ENCODE data around the gene NPR2.

Gene NPR2

DNA sequence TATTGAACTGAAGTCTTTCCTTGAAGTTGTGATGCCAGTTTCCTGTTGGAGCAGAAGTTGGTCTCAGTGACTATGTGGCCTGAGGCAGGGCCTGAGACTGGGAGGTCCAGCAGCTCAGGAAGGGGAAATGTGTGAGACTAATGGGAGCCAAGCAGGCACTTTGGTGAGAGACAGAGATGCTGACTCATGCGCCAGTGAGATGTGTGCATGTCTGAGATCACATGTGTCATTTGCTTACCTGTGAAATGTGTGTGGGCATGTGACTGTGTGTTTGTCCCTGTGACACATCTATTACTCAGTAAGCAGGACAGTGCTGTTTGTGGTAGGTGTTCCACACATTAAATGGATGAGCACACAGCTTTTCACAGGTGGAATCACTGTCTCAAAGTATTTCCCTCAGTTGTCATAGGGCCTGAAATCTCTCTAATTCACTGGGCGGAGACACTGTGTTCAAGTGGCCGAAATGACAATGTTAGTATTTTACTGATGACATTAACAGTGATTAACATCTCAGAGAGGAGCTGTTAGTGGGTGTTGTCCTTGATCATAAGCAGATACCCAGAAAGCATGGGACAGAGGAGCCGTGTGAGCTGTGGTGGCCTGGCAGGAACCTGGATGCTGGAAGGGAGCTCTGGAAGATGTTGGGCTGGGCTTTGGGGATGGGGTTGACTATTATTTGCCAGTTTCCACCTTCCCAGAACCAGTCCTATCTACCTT lies 7.4 kb downstream of the NPR2 start:
- FAIRE-seq (peak; percentile 77), DNase-seq (ENCODE audit: low spot score) (peak; percentile 46)

GRCh38 chr9:35800530-35800929 lies 9.1 kb downstream of the NPR2 start:
- FAIRE-seq (no peak), DNase-seq (ENCODE audit: low spot score) (no peak)

GRCh38 chr9:35801328-35802128 lies 10.1 kb downstream of the NPR2 start:
- FAIRE-seq (no peak), DNase-seq (ENCODE audit: low spot score) (no peak)

GRCh38 chr9:35806101-35806500 lies 14.7 kb downstream of the NPR2 start:
- FAIRE-seq (no peak), DNase-seq (ENCODE audit: low spot score) (no peak)

DNA sequence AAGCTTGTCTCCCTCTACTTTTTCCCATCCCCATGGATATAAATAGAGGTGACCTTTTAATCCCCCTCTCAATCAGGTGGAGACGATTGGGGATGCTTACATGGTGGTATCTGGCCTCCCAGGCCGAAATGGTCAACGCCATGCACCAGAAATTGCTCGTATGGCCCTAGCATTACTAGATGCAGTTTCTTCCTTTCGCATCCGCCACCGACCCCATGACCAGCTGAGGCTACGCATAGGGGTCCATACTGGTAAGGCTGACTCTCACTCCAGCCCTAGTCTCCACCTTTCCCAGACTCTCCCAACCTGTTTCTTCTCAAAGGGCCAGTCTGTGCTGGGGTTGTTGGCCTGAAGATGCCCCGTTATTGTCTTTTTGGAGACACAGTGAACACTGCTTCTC lies 17.0 kb downstream of the NPR2 start:
- FAIRE-seq (no peak), DNase-seq (ENCODE audit: low spot score) (no peak)

GRCh38 chr9:35810122-35810521 lies 18.7 kb downstream of the NPR2 start:
- DNase-seq (ENCODE audit: low spot score) (no peak), FAIRE-seq (no peak)

- DNase-seq (ENCODE audit: low spot score): no peak
- FAIRE-seq: no peak
Observed at GRCh38 chr9:35811381-35812024, 20.1 kb downstream of the NPR2 start.

DNA sequence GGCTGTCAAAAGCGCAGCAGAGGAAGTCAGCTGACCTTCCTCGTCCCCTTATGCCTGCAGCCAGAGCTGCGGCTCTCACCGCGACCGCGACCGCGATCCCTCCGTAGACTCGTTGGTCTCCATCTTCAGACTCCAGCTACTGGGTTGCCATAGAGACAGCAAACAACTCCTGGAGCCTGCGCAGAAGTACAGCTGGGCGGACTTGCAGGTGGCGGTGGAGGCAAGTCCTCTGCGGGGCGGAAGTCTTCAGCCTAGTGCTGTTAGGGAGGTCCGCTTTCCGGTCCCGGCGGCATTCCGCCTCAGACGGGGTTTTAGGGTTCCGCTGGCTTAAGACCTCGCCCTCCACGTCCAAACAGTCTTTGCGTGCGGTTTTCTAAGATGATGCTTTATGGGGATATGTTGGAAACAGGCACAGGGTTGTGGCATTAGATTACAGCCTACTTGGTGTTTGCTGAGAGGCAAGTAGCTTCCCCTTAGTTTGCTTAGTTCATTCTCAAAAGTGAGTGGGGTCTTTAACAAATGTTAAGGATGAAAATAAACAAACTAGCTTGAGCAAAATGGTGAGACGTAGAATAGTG lies 20.7 kb downstream of the NPR2 start, which contains the start of gene SPAG8:
TSS of gene SPAG8 (minus strand) at position 238 of the 578 bp plus-strand sequence. CDS start at position 123, 115 bp downstream.
- peak; percentile 92 for DNase-seq (ENCODE audit: low spot score)
- FAIRE-seq: no peak

DNA sequence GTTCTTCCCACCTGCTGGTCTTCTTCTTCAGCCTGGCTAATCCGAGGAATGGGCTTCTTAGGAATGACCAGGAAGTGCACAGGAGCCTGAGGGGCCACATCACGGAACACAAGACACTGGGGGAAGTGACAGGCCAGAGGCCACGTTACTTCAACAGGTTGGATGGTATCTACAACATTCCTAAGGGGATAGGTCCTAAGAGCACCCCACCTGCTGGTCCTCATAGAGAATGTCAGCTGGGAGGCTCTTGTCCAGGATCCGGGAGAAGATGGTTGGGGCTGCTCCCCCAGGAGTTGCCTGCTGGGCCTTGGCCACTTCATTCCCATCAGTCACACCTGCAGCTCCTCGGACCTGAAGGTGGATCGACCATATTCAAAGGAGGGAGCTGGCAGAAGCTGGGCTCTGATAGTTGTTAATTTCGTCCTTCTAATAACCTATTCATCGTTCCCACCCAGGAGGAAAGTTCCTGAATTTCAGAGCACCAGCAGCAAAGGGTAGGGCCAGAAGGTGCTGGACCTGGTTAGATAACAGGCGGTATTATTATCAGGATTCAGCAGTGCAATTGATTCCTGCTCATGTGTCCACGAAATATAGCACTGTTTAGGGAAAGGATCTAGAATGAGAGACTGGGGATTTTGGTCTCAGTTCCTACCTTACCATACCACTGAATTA lies 22.2 kb downstream of the NPR2 start:
- FAIRE-seq (peak; percentile 23), DNase-seq (ENCODE audit: low spot score) (peak; percentile 55)

- FAIRE-seq (no peak), DNase-seq (ENCODE audit: low spot score) (peak; percentile 76)
Observed at GRCh38 chr9:35814106-35814840, 22.9 kb downstream of the NPR2 start.

DNA sequence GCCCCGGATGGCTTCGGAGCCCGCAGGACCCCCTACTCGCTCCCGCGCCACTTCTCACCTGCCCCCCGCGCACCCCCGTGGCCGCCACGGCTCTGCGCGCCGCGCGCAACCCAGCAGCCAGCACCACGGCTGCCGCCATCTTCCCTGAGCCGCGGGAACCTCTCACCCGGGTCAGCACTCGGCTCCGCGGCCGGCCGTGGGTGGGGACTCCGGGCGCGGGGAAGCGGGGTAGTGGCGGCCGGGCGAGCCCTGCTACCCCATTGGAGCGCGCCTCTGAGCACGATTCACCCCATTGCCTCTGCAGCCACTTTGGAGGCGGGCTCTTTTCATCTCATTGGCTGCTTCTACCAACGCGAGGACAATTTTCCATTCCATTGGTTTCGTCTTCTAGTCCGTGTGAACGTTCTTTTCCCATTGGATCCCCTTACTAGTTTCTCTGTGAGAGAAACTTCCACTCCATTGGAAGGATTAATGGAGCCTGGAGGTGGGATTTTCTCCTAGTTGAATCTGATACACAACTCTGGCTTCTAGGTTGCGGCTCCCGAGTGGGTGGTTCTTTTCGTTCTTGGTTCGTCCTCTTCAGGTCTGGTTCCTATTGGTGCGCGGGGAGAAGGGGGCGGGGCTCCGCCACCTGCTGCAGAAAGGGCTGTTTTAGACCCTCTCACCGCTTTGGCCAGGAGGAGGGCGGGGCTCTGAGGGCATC lies 23.6 kb downstream of the NPR2 start, which contains the start of gene HINT2:
TSS of gene HINT2 (minus strand) at position 202 of the 703 bp plus-strand sequence. CDS start at position 139, 63 bp downstream.
- DNase-seq (ENCODE audit: low spot score) (peak; percentile 97), FAIRE-seq (peak; percentile 78)

GRCh38 chr9:35816708-35817107 lies 25.3 kb downstream of the NPR2 start:
- peak; percentile 40 for DNase-seq (ENCODE audit: low spot score)
- FAIRE-seq: no peak

GRCh38 chr9:35818341-35818740 lies 26.9 kb downstream of the NPR2 start:
- DNase-seq (ENCODE audit: low spot score) (no peak), FAIRE-seq (no peak)

DNA sequence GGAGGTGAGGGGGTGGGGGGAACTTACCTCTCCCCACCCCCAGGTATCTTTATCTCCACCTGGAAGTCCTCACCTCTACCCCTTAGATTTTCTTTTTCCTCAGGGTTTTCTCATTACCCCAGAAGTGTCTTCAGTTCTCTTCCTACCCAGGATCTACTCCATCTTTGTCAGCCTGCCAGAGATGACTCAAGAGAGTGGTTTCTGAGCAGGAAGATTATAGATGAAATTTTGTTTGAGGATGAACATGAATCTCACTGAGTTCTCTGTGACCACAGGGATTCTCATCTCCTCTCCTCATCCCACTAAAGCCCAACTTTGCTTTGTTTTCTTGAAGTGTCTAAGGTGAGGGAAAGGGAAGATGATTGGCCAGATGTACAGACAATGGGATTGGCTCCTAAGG lies 28.7 kb downstream of the NPR2 start:
- FAIRE-seq (no peak), DNase-seq (ENCODE audit: low spot score) (no peak)

- no peak for FAIRE-seq
- DNase-seq (ENCODE audit: low spot score): no peak
Observed at GRCh38 chr9:35822926-35823325, 31.5 kb downstream of the NPR2 start.

GRCh38 chr9:35826071-35826701 lies 34.8 kb downstream of the NPR2 start:
- peak; percentile 41 for DNase-seq (ENCODE audit: low spot score)
- FAIRE-seq: no peak

DNA sequence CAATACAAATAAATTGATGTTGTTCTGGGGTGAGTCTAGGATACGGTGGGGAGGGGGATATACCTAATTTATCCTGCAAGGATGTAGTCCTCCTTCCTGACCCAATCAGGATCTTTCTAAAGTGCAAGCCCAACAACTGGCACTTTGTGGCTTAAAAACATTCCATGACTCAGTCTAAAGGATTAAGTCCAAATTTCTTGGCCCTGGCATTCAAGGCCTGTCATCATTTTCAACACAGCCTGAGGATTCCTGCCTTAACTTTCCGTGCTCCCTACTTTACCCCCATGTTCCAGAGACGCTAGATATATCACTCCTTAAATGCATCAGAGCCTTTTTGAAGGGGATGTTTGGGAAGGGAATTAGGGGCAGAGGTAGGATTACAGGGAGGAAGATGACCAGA lies 36.1 kb downstream of the NPR2 start:
- no peak for DNase-seq (ENCODE audit: low spot score)
- no peak for FAIRE-seq

DNA sequence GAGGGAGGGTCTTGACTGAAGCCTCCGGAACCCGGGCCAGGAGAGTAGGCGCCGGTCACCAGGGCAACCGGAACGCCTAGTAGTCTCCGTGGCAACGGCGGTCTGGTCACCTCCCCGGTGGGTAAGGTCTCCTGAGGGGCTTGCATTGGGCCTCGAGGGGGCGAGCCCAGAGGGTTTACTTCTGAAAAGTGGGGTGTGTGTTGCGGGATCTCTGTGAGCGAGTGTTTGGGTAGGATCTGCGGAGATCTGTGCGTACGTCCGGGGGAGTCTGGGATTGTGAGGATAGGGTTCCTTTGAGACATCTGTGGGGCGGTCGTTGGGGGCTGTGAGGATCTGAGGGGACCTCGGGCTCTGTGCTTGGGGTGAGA lies 37.3 kb downstream of the NPR2 start, which contains the start of gene FAM221B:
TSS of gene FAM221B (minus strand) at position 17 of the 368 bp plus-strand sequence. CDS start 2,571 bp downstream, outside the sequence.
- no peak for FAIRE-seq
- DNase-seq (ENCODE audit: low spot score): peak; percentile 20

- DNase-seq (ENCODE audit: low spot score) (peak; percentile 97), FAIRE-seq (no peak)
Observed at GRCh38 chr9:35829084-35829763, 37.8 kb downstream of the NPR2 start, which contains the start of gene TMEM8B. TMEM8B (plus strand) TSS chr9:35829228; CDS start chr9:35829448, 220 bp downstream.

Data from urothelium cell line (cell line).